ENCODE measurements around the gene HCFC2.
"Not testable (repeated sequence)": the region's sequence is repeated elsewhere in the genome, so short reads cannot be mapped to it uniquely, and the experiment has no call there.

The HCFC2 gene

GRCh38 chr12:104057771-104058197, 6.5 kb upstream of the HCFC2 start:
- no peak for DNase-seq (ENCODE audit: low read depth in 2 of 2)

- no peak for DNase-seq (ENCODE audit: low read depth in 2 of 2)
Measured at GRCh38 chr12:104058802-104059201, 5.5 kb upstream of the HCFC2 start.

GRCh38 chr12:104059963-104060362, 4.4 kb upstream of the HCFC2 start:
- DNase-seq (ENCODE audit: low read depth in 2 of 2), result no peak

GRCh38 chr12:104060791-104061190, 3.5 kb upstream of the HCFC2 start:
- no peak for DNase-seq (ENCODE audit: low read depth in 2 of 2)

GRCh38 chr12:104063712-104064030, 660 bp upstream of the HCFC2 start:
- no peak for DNase-seq (ENCODE audit: low read depth in 2 of 2)

- no peak for DNase-seq (ENCODE audit: low read depth in 2 of 2)
Measured at GRCh38 chr12:104064842-104065427, 604 bp downstream of the HCFC2 start.

GRCh38 chr12:104072099-104072498, 7.8 kb downstream of the HCFC2 start:
- DNase-seq (ENCODE audit: low read depth in 2 of 2), result no peak

GRCh38 chr12:104073699-104074098, 9.4 kb downstream of the HCFC2 start:
- no peak for DNase-seq (ENCODE audit: low read depth in 2 of 2)

GRCh38 chr12:104079024-104079423, 14.7 kb downstream of the HCFC2 start:
- no peak for DNase-seq (ENCODE audit: low read depth in 2 of 2)

- DNase-seq (ENCODE audit: low read depth in 2 of 2), result no peak
Measured at GRCh38 chr12:104080764-104081163, 16.4 kb downstream of the HCFC2 start.

- peak; percentile 24 to 61 for DNase-seq (ENCODE audit: low read depth in 2 of 2)
Measured at GRCh38 chr12:104083769-104084475, 19.6 kb downstream of the HCFC2 start.

- DNase-seq (ENCODE audit: low read depth in 2 of 2), result no peak
Measured at GRCh38 chr12:104090685-104091084, 26.4 kb downstream of the HCFC2 start.

- no peak for DNase-seq (ENCODE audit: low read depth in 2 of 2)
Measured at GRCh38 chr12:104091136-104091535, 26.8 kb downstream of the HCFC2 start.

GRCh38 chr12:104094284-104094683, 30.0 kb downstream of the HCFC2 start:
- no peak for DNase-seq (ENCODE audit: low read depth in 2 of 2)

- no peak for DNase-seq (ENCODE audit: low read depth in 2 of 2)
Measured at GRCh38 chr12:104095289-104095688, 31.0 kb downstream of the HCFC2 start.

GRCh38 chr12:104097954-104098353, 33.6 kb downstream of the HCFC2 start:
- no peak for DNase-seq (ENCODE audit: low read depth in 2 of 2)

GRCh38 chr12:104105461-104105860, 41.1 kb downstream of the HCFC2 start:
- DNase-seq (ENCODE audit: low read depth in 2 of 2), result no peak

GRCh38 chr12:104106965-104107364, 42.6 kb downstream of the HCFC2 start:
- DNase-seq (ENCODE audit: low read depth in 2 of 2), result no peak

GRCh38 chr12:104108755-104109445, 44.6 kb downstream of the HCFC2 start:
- peak; percentile 82 to 89 for DNase-seq (ENCODE audit: low read depth in 2 of 2)

- DNase-seq (ENCODE audit: low read depth in 2 of 2), result no peak
Measured at GRCh38 chr12:104109446-104110271, 45.3 kb downstream of the HCFC2 start.

GRCh38 chr12:104114834-104115586, 50.7 kb downstream of the HCFC2 start:
- not testable (repeated sequence) for DNase-seq (ENCODE audit: low read depth in 2 of 2)

- DNase-seq (ENCODE audit: low read depth in 2 of 2), result no peak
Measured at GRCh38 chr12:104115587-104115975, 51.2 kb downstream of the HCFC2 start.
